GM06990 (cell line): ENCODE data around the gene EDA.
A peak's percentile ranks its signal among the peaks of the same experiment; 100 is the strongest.

Experiments
- DNase-seq: peaks from one replicate; pipeline ENCODE4 v3.0.0-alpha.2; 2011; ENCODE audit not compliant: insufficient read length; ENCODE audit errors: extremely low read depth
- H3K27me3 ChIP-seq: replicated peaks from 2 replicates; pipeline ENCODE4 v1.6.0; 2011; ENCODE audit warnings: low read length; ENCODE audit not compliant: control insufficient read depth, insufficient read depth
- H3K36me3 ChIP-seq: 2 replicates; pipeline ENCODE4 v1.5.1; 2011; ENCODE audit warnings: low read length; ENCODE audit not compliant: control insufficient read depth, insufficient read depth
- H3K4me3 ChIP-seq: replicated peaks from 2 replicates; pipeline ENCODE4 v1.5.1; 2011; ENCODE audit warnings: low read depth, mild to moderate bottlenecking, control low read depth, low read length
- TF ChIP-seq, protein P1 (sequence below): IDR thresholded peaks from 2 replicates; pipeline ENCODE4 v1.5.1; 2011; ENCODE audit warnings: low read length, control low read depth, mild to moderate bottlenecking, inconsistent platforms; ENCODE audit not compliant: insufficient read depth, poor library complexity, severe bottlenecking

The EDA gene

GRCh38 chrX:70026851-70027200 lies 410.9 kb downstream of the EDA start:
- DNase-seq, result no peak
- Histone ChIP-seq H3K27me3 (no peaks in the 10 kb centered on the region), H3K36me3 (no peaks in the 10 kb centered on the region), H3K4me3 (no peak overlapping the region)
- TF ChIP-seq, protein P1, sequence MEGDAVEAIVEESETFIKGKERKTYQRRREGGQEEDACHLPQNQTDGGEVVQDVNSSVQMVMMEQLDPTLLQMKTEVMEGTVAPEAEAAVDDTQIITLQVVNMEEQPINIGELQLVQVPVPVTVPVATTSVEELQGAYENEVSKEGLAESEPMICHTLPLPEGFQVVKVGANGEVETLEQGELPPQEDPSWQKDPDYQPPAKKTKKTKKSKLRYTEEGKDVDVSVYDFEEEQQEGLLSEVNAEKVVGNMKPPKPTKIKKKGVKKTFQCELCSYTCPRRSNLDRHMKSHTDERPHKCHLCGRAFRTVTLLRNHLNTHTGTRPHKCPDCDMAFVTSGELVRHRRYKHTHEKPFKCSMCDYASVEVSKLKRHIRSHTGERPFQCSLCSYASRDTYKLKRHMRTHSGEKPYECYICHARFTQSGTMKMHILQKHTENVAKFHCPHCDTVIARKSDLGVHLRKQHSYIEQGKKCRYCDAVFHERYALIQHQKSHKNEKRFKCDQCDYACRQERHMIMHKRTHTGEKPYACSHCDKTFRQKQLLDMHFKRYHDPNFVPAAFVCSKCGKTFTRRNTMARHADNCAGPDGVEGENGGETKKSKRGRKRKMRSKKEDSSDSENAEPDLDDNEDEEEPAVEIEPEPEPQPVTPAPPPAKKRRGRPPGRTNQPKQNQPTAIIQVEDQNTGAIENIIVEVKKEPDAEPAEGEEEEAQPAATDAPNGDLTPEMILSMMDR, result no peak

DNA sequence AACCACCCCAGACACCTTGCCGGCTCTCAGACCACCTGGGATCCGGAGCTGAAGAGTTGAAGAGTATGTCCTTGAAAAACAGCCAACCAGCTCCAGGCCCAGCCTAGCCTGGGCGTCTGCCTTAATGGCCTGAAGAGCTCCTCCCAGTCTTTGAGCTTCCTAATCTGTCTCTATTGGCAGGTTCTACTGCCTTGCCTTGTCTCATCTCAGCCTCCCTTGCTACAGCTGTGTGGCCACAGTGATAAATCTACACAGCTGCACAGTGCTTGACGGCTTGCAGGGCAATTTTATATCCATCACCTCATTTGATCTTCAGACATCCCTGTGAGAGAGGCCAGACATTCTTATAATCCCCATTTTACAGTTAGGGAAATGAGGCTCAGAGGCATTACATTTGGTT lies 413.9 kb downstream of the EDA start:
- DNase-seq, result no peak
- TF ChIP-seq, protein P1, result no peak
- Histone ChIP-seq H3K27me3 (no peaks in the 10 kb centered on the region), H3K36me3 (no peaks in the 10 kb centered on the region), H3K4me3 (no peak overlapping the region)

- Histone ChIP-seq H3K27me3 (no peaks in the 10 kb centered on the region), H3K36me3 (no peaks in the 10 kb centered on the region), H3K4me3 (no peak overlapping the region)
- TF ChIP-seq, protein P1, result peak; percentile 88
- DNase-seq, result no peak
Measured at GRCh38 chrX:70030301-70030767, 414.4 kb downstream of the EDA start.

GRCh38 chrX:70032792-70033191 lies 416.9 kb downstream of the EDA start:
- H3K4me3 ChIP-seq, result no peak overlapping the region
- H3K27me3 ChIP-seq, result no peaks in the 10 kb centered on the region
- no peak for DNase-seq
- TF ChIP-seq, protein P1, result no peak
- H3K36me3 ChIP-seq, result no peaks in the 10 kb centered on the region

DNA sequence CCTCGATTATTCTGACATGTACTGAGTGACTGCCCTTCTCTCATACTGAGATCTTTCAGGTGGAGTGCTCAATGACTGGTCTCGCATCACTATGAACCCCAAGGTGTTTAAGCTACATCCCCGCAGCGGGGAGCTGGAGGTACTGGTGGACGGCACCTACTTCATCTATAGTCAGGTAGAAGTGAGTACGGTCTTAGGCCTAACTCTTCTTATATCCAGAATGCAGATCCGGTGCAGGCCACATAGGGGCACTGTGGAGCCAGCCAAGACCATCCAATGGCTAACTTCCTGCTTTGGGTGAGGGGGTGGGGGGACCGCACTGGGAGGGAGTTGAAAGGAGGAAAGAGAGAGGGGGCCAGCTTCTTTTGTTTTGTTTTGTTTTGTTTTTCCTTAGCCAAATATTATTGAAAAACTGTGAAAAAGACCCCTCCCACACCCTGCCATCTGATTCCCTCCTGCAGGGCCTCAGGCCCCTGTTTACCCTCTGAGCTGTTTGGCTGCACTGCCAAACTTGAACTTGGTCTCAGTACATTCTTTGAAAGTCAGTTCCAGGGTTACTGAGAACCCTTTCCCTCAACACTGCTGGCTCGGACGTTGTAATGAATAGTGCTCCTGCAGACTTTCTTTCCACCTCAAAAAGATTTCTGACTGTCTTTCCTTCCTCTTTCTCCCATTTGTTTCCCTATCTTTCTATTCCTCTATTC lies 417.6 kb downstream of the EDA start:
- Histone ChIP-seq H3K27me3 (no peaks in the 10 kb centered on the region), H3K36me3 (no peaks in the 10 kb centered on the region), H3K4me3 (no peak overlapping the region)
- DNase-seq, result no peak
- TF ChIP-seq, protein P1, result peak; percentile 72

DNA sequence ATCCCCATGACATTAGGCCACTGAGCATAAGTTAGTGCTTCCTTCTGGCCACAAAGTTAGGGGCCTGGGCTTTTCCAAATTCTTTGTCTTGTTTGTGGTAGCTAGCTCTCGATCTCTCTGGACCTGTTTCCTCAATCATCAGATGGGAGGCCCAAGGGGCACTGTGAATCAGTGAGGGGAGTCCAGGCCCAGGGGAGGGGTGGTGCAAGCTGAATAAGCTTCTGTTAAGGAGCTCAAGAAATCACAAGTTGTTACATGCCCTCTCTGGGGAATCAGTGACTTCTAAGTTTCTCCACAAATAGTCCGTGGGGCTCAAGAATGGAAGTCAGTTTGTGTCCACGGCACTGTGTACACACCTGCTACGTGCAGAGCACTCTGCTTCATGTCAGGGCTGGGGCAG lies 418.7 kb downstream of the EDA start:
- TF ChIP-seq, protein P1, result no peak
- no peak for DNase-seq
- H3K27me3 ChIP-seq, result no peaks in the 10 kb centered on the region
- H3K4me3 ChIP-seq, result no peak overlapping the region
- no peaks in the 10 kb centered on the region for H3K36me3 ChIP-seq
